Activated T-cell treated with anti-CD3 and anti-CD28 coated beads for 1 hour (primary cell): Measurements from ENCODE around the gene XKRX.

Source experiments
- DNase-seq: peaks from one replicate; pipeline ENCODE4 v3.0.0-alpha.2; 2020; ENCODE audit warnings: low read depth

Gene XKRX

GRCh38 chrX:100928660-100929613 lies at the start of gene XKRX:
TSS of gene XKRX (minus strand) at chrX:100928917. CDS start at chrX:100928304, 613 bp downstream.
- peak; percentile 27 for DNase-seq

GRCh38 chrX:100976211-100976610 lies 47.5 kb upstream of the XKRX start:
- no peak for DNase-seq

GRCh38 chrX:100975212-100975611 lies 46.5 kb upstream of the XKRX start:
- no peak for DNase-seq

- DNase-seq, result no peak
Measured at GRCh38 chrX:100973411-100973810, 44.7 kb upstream of the XKRX start.

GRCh38 chrX:100969936-100970335 lies 41.2 kb upstream of the XKRX start:
- no peak for DNase-seq

GRCh38 chrX:100969408-100969807 lies 40.7 kb upstream of the XKRX start, which contains the start of gene ARL13A:
TSS of gene ARL13A (plus strand) at chrX:100969708. CDS start at chrX:100973690, 3,982 bp downstream.
- DNase-seq, result no peak

GRCh38 chrX:100964362-100964761 lies 35.6 kb upstream of the XKRX start:
- DNase-seq, result no peak

- DNase-seq, result no peak
Measured at GRCh38 chrX:100962811-100963210, 34.1 kb upstream of the XKRX start.

- DNase-seq, result no peak
Measured at GRCh38 chrX:100948557-100948956, 19.8 kb upstream of the XKRX start.

- DNase-seq, result no peak
Measured at GRCh38 chrX:100946299-100946927, 17.7 kb upstream of the XKRX start.

GRCh38 chrX:100944601-100945000 lies 15.9 kb upstream of the XKRX start:
- no peak for DNase-seq

- no peak for DNase-seq
Measured at GRCh38 chrX:100939333-100939732, 10.6 kb upstream of the XKRX start.

GRCh38 chrX:100935767-100936166 lies 7.0 kb upstream of the XKRX start:
- no peak for DNase-seq

- DNase-seq, result no peak
Measured at GRCh38 chrX:100931925-100932285, 3.2 kb upstream of the XKRX start.

GRCh38 chrX:100931218-100931924 lies 2.7 kb upstream of the XKRX start:
- DNase-seq, result no peak

GRCh38 chrX:100926453-100926852 lies 2.3 kb downstream of the XKRX start:
- DNase-seq, result no peak

- DNase-seq, result no peak
Measured at GRCh38 chrX:100924375-100924774, 4.3 kb downstream of the XKRX start.

GRCh38 chrX:100915562-100915961 lies 13.2 kb downstream of the XKRX start:
- DNase-seq, result no peak

GRCh38 chrX:100913111-100913510 lies 15.6 kb downstream of the XKRX start:
- no peak for DNase-seq

GRCh38 chrX:100911731-100912130 lies 17.0 kb downstream of the XKRX start:
- DNase-seq, result no peak

GRCh38 chrX:100905620-100906019 lies 23.1 kb downstream of the XKRX start:
- DNase-seq, result no peak

GRCh38 chrX:100904433-100904832 lies 24.3 kb downstream of the XKRX start:
- DNase-seq, result no peak
